Measurements from ENCODE around the gene TMED10.

The TMED10 gene

GRCh38 chr14:75176142-75176820, at the start of gene TMED10:
TSS of gene TMED10 (minus strand) at chr14:75176612. CDS start at chr14:75176579, 33 bp downstream.
- DNase-seq (ENCODE audit: low read depth in 2 of 2), result peak; percentile 80 to 84

DNA sequence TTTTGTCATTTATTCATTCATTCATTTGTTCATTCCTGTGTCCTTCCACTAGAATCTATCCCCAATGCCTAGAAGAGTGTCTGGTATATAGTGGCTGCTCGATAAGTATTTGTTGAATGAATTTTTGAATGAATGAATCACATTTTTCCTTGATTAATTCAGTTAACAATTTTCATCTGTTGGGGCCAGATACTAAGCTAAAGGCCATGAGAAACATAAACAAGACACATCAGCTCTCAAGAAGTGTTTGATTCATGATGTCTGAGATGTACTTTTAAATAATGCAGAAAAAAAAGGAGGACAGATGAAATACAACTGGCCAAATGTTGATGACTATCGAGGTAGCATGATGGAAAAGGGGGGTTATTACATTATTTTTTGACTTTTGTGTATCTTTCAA, 48.1 kb upstream of the TMED10 start:
- no peak for DNase-seq (ENCODE audit: low read depth in 2 of 2)

DNA sequence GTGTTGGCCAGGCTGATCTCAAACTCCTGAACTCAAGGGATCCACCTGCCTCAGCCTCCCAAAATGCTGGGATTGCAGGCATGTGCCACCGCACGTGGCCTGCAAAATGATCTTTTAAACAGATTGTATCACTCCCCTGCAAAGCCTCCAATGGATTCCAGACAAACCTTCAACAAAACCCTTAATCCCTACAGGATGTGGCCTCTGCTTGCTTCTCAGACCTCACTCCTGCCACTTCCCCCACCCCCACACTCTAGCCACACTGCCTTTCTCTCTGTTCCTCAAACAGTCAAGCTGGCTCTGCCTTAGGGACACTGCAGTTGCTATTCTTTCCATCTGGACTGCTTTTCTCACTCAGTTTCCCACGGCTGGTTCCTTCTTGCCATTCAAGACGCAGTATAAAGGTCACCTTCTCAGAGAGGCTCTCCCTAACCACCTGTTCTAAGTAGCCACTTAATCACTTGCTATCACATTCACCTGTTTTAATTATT, 47.3 kb upstream of the TMED10 start:
- DNase-seq (ENCODE audit: low read depth in 2 of 2), result no peak

- DNase-seq (ENCODE audit: low read depth in 2 of 2), result no peak
Observed at GRCh38 chr14:75222208-75222701, 45.8 kb upstream of the TMED10 start.

DNA sequence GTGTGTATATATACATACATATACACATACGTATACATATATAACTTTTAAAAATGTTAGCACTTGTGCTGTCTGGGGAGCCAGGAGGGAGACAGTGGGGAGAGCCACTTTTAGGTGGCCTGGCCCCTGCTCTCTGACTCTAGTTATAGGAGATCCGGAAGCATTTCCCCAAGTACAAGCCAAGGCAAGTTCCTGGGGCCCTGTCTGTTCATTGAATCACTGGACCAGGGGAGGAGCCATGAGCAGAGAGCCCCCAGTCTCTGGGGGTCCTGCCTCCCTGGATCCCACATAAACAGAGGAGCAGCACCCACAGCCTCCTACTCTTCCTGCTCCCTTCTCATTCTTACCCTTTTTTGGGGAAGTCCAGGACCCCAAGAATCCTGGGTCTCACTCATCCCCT, 45.4 kb upstream of the TMED10 start:
- no peak for DNase-seq (ENCODE audit: low read depth in 2 of 2)

DNA sequence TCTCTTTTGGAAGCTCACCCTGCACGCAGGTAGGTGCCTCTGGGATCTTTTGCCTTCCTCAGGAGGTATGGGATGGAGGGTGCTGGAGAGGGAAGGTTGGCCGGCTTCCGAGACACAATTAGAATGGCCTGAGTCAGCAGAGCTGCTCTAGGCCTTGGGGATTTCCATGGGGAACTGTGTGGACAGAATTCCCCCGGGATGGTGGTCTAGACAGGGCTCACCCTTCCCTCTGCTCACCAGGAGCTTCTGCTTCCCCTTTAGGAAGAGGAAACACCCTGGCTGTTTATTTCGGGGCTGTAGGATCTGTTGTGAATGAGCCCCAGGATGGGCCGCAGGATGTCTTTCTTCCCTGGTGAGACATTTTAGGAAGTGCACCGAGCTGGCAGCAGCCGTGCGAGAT, 43.7 kb upstream of the TMED10 start:
- no peak for DNase-seq (ENCODE audit: low read depth in 2 of 2)

- no peak for DNase-seq (ENCODE audit: low read depth in 2 of 2)
Observed at GRCh38 chr14:75217508-75218206, 41.2 kb upstream of the TMED10 start.

GRCh38 chr14:75216427-75217006, 40.1 kb upstream of the TMED10 start:
- no peak for DNase-seq (ENCODE audit: low read depth in 2 of 2)

GRCh38 chr14:75215520-75215919, 39.1 kb upstream of the TMED10 start:
- no peak for DNase-seq (ENCODE audit: low read depth in 2 of 2)

- DNase-seq (ENCODE audit: low read depth in 2 of 2), result no peak
Observed at GRCh38 chr14:75214558-75214957, 38.1 kb upstream of the TMED10 start.

DNA sequence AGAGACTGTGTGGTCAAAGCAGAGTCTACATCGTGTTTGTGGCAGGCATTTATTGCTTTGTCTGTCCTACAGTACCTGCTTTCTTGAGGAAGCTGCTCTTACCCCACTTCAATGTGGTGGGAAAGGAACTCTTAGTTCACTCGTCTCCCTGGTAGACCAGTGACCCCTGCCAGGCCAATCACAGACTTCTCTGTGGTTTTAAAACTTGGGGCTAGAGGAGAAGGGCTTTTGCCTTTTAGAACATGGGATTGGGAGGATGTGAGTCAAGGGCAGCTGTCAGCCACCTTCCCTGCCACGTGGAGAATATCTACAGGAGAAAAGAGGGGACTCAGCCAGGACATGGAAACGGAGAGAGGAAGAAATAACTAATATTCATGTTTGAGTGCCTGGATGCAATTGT, 36.8 kb upstream of the TMED10 start:
- DNase-seq (ENCODE audit: low read depth in 2 of 2), result no peak

DNA sequence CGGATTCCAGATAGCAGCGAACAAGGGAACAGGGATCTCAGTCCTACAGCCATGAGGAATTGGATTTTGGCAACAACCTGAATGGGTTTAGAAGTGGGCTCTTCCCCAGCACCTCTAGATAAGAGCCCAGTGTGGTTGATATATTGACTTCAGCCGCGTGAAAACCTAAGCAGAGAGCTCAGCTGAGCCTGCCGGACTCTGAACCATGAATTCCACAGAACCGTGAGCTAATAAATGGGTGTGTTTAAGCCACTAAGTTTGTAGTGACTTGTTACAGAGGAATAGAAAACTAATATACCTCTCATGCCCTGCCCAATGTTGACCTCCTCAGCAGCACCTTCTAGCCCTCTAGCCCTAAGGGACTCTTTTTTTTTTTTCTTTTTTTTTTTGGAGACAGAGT, 32.4 kb upstream of the TMED10 start:
- DNase-seq (ENCODE audit: low read depth in 2 of 2), result no peak

- DNase-seq (ENCODE audit: low read depth in 2 of 2), result no peak
Observed at GRCh38 chr14:75206190-75206589, 29.8 kb upstream of the TMED10 start.

DNA sequence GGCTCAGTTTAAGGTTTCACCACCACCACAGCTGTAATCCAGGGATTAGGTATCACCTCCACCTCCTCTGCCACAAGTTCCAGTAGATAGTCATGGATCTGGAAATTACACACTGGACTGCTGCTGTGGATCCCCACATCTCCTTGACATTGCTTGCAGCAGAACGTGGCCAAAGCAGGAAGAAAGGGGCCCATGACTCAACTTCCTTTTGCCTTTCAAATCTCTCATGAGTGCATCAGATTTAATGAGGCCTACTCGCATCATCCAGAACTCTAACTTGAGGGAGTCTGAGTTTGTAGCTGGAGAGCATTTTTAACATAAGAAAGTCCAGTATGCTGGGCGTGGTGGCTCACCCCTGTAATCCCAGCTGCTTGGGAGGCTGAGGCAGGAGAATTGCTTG, 29.2 kb upstream of the TMED10 start:
- no peak for DNase-seq (ENCODE audit: low read depth in 2 of 2)

DNA sequence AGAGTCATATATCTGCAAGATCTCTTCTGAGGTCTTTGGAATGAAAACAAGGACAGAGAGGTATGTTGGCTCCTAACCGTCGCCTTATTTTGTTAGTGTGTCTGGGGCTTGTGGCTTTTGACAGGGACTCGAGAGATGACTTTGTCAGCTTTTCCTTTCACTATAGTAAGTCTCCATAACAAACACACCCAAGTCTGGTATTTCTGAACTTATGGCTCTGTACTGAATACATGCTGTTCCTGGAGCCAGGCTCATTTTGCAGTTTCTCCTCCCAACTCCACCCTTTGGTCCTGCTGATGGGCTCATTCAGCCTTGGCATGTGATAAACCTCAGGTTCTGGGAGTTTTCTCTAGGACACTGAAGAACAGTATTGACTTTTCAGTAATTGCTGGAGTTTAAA, 27.7 kb upstream of the TMED10 start:
- DNase-seq (ENCODE audit: low read depth in 2 of 2), result no peak

- no peak for DNase-seq (ENCODE audit: low read depth in 2 of 2)
Observed at GRCh38 chr14:75202657-75203056, 26.2 kb upstream of the TMED10 start.

- DNase-seq (ENCODE audit: low read depth in 2 of 2), result no peak
Observed at GRCh38 chr14:75201087-75201486, 24.7 kb upstream of the TMED10 start.

GRCh38 chr14:75200451-75200850, 24.0 kb upstream of the TMED10 start:
- no peak for DNase-seq (ENCODE audit: low read depth in 2 of 2)

- DNase-seq (ENCODE audit: low read depth in 2 of 2), result no peak
Observed at GRCh38 chr14:75198291-75198933, 22.0 kb upstream of the TMED10 start.

GRCh38 chr14:75197338-75197737, 20.9 kb upstream of the TMED10 start:
- no peak for DNase-seq (ENCODE audit: low read depth in 2 of 2)

DNA sequence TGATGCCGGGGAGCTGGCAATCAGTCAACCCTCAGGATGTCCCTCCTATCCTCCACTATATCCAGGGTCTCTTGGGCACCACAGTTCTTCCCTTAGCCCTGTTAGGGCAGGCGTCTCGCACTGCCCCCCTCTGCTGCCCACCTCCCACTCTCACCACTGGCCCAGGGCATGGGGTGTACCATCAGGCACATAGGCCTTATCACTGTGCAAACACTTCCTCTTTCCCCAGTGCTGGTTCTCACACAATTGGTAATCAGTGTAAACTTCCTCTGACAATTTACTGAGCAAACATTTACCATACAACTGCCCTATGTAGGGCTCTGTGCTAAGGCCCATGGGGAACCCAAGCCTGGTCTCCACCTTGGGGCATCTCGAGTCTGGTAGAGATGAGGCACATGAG, 20.1 kb upstream of the TMED10 start:
- no peak for DNase-seq (ENCODE audit: low read depth in 2 of 2)

DNA sequence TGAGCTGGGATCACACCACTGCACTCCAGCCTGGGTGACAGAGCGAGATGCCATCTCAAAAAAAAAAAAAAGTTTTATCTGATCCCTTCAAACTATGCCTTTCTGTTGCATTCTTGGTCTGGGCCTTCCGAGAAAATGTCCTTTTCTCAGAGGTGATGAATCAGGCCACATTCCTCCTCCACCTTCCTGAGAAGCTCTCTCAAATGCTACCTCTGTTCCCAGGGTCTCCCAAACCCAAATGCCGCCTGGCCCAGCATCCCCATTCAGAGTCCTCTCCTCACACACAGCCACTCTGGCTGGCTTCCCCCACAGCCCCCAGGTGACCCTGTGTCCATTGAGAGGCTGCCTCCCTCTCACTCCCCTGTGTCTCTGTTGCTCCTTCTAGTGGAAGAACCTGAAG, 19.7 kb upstream of the TMED10 start:
- DNase-seq (ENCODE audit: low read depth in 2 of 2), result no peak
